Measurements from ENCODE around the gene PARP8. TPM values are rescaled to one million over a fixed set of nuclear protein-coding genes. Genes with fewer than 3 reads are reported as not detected.
"Not testable (repeated sequence)": the region's sequence is repeated elsewhere in the genome, so short reads cannot be mapped to it uniquely, and the experiment has no call there.

Gene PARP8
- total RNA-seq, 1 donor from 2014 or later, result 13.6 TPM

- H3K27ac Mint-ChIP-seq (ENCODE audit: unreplicated experiment), result no peak overlapping the region
These were observed 100.0 kb downstream of the PARP8 start for GRCh38 chr5:50766462-50766861.

GRCh38 chr5:50766967-50767366, 100.5 kb downstream of the PARP8 start:
- Mint-ChIP-seq H3K27me3 (ENCODE audit: unreplicated experiment) (peaks cover 9% of the 10 kb centered on the region), H3K27ac (ENCODE audit: unreplicated experiment) (no peak overlapping the region), H3K36me3 (ENCODE audit: low read depth, unreplicated experiment) (no peaks in the 10 kb centered on the region), H3K4me3 (ENCODE audit: unreplicated experiment) (no peak overlapping the region), H3K9me3 (ENCODE audit: unreplicated experiment) (no peaks in the 10 kb centered on the region), H3K4me1 (ENCODE audit: unreplicated experiment) (no peaks in the 10 kb centered on the region)
- no peak for DNase-seq (ENCODE audit: low spot score)
- no peak for TF ChIP-seq CTCF (IDR thresholded peaks at IDR 0.05; ENCODE audit: unreplicated experiment)

More at GRCh38 chr5:50766462-50766861, 100.0 kb downstream of the PARP8 start:
- Mint-ChIP-seq H3K9me3 (ENCODE audit: unreplicated experiment) (no peaks in the 10 kb centered on the region), H3K36me3 (ENCODE audit: low read depth, unreplicated experiment) (no peaks in the 10 kb centered on the region), H3K27me3 (ENCODE audit: unreplicated experiment) (peaks cover 7% of the 10 kb centered on the region), H3K4me1 (ENCODE audit: unreplicated experiment) (no peaks in the 10 kb centered on the region), H3K4me3 (ENCODE audit: unreplicated experiment) (no peak overlapping the region)
- no peak for TF ChIP-seq CTCF (IDR thresholded peaks at IDR 0.05; ENCODE audit: unreplicated experiment)
- no peak for DNase-seq (ENCODE audit: low spot score)

- Mint-ChIP-seq H3K27ac (ENCODE audit: unreplicated experiment) (no peak overlapping the region), H3K36me3 (ENCODE audit: low read depth, unreplicated experiment) (no peaks in the 10 kb centered on the region), H3K4me3 (ENCODE audit: unreplicated experiment) (no peak overlapping the region), H3K4me1 (ENCODE audit: unreplicated experiment) (no peaks in the 10 kb centered on the region), H3K27me3 (ENCODE audit: unreplicated experiment) (peaks cover 10% of the 10 kb centered on the region), H3K9me3 (ENCODE audit: unreplicated experiment) (no peaks in the 10 kb centered on the region)
- TF ChIP-seq CTCF (IDR thresholded peaks at IDR 0.05; ENCODE audit: unreplicated experiment), result no peak
- DNase-seq (ENCODE audit: low spot score), result no peak
These were observed 101.2 kb downstream of the PARP8 start for GRCh38 chr5:50767588-50767987.

- Mint-ChIP-seq H3K4me3 (ENCODE audit: unreplicated experiment) (no peak overlapping the region), H3K27ac (ENCODE audit: unreplicated experiment) (no peak overlapping the region), H3K9me3 (ENCODE audit: unreplicated experiment) (peaks cover 5% of the 10 kb centered on the region), H3K36me3 (ENCODE audit: low read depth, unreplicated experiment) (peaks cover 7% of the 10 kb centered on the region), H3K4me1 (ENCODE audit: unreplicated experiment) (no peaks in the 10 kb centered on the region), H3K27me3 (ENCODE audit: unreplicated experiment) (peaks cover 10% of the 10 kb centered on the region)
- DNase-seq (ENCODE audit: low spot score), result no peak
- TF ChIP-seq CTCF (IDR thresholded peaks at IDR 0.05; ENCODE audit: unreplicated experiment), result no peak
These were observed 102.2 kb downstream of the PARP8 start for GRCh38 chr5:50768634-50769033.

GRCh38 chr5:50770441-50770840, 104.0 kb downstream of the PARP8 start:
- Mint-ChIP-seq H3K36me3 (ENCODE audit: low read depth, unreplicated experiment) (peaks cover 20% of the 10 kb centered on the region), H3K27me3 (ENCODE audit: unreplicated experiment) (peaks cover 10% of the 10 kb centered on the region), H3K4me3 (ENCODE audit: unreplicated experiment) (no peak overlapping the region), H3K4me1 (ENCODE audit: unreplicated experiment) (no peaks in the 10 kb centered on the region), H3K9me3 (ENCODE audit: unreplicated experiment) (peaks cover 9% of the 10 kb centered on the region), H3K27ac (ENCODE audit: unreplicated experiment) (no peak overlapping the region)
- no peak for DNase-seq (ENCODE audit: low spot score)
- no peak for TF ChIP-seq CTCF (IDR thresholded peaks at IDR 0.05; ENCODE audit: unreplicated experiment)

GRCh38 chr5:50774446-50775175, 108.2 kb downstream of the PARP8 start:
- DNase-seq (ENCODE audit: low spot score); H3K4me1 Mint-ChIP-seq (ENCODE audit: unreplicated experiment); H3K4me3 Mint-ChIP-seq (ENCODE audit: unreplicated experiment); H3K27me3 Mint-ChIP-seq (ENCODE audit: unreplicated experiment); H3K9me3 Mint-ChIP-seq (ENCODE audit: unreplicated experiment); H3K27ac Mint-ChIP-seq (ENCODE audit: unreplicated experiment): not testable (repeated sequence)
- H3K36me3 Mint-ChIP-seq (ENCODE audit: low read depth, unreplicated experiment), result peaks cover 21% of the 10 kb centered on the region
